ENCODE data around the gene TRAK1.
A peak's percentile ranks its signal among the peaks of the same experiment; 100 is the strongest.
"Not testable (repeated sequence)": the region's sequence is repeated elsewhere in the genome, so short reads cannot be mapped to it uniquely, and the experiment has no call there.

Gene TRAK1, protein sequence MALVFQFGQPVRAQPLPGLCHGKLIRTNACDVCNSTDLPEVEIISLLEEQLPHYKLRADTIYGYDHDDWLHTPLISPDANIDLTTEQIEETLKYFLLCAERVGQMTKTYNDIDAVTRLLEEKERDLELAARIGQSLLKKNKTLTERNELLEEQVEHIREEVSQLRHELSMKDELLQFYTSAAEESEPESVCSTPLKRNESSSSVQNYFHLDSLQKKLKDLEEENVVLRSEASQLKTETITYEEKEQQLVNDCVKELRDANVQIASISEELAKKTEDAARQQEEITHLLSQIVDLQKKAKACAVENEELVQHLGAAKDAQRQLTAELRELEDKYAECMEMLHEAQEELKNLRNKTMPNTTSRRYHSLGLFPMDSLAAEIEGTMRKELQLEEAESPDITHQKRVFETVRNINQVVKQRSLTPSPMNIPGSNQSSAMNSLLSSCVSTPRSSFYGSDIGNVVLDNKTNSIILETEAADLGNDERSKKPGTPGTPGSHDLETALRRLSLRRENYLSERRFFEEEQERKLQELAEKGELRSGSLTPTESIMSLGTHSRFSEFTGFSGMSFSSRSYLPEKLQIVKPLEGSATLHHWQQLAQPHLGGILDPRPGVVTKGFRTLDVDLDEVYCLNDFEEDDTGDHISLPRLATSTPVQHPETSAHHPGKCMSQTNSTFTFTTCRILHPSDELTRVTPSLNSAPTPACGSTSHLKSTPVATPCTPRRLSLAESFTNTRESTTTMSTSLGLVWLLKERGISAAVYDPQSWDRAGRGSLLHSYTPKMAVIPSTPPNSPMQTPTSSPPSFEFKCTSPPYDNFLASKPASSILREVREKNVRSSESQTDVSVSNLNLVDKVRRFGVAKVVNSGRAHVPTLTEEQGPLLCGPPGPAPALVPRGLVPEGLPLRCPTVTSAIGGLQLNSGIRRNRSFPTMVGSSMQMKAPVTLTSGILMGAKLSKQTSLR

DNA sequence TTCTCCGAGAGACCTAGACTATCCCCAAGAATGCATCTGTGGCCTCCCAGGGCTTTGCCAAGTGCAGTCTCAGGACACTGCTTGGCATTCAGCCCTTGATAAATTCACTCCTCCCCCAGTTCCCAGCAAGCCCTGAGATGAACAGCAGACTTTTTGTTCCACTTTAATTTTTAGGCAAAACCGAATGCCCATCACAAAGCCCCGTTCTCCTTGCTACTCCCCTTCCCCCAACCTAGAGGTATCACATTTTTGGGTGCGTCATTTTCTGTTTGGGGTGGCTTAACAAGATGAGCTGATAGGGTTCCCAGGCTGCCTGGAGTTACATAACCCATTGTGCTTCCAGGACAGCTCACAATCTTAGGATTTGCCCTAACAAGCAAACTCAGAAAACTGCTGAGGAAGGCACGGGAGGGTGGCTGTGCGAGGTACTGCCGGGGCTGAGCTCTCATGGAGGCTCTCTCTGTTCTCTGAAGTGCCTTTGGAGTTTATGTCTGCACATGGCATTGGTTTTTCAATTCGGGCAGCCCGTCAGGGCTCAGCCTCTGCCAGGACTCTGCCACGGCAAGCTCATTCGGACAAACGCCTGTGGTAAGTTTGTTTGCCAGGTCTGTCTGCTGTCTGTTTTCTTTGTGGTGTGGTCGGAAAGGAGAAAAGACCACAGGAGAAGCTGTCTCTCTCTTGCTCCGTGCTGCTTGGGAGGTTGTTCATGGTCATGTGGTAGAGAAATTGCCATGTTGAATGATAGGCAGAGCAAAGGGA lies at the start of gene TRAK1:
Gene TRAK1, plus strand, starts transcription at position 385 of the 759 bp plus-strand sequence. Its CDS starts 113 bp downstream, at position 498.
- peak; percentile 77 for DNase-seq (ENCODE audit: low spot score)

DNA sequence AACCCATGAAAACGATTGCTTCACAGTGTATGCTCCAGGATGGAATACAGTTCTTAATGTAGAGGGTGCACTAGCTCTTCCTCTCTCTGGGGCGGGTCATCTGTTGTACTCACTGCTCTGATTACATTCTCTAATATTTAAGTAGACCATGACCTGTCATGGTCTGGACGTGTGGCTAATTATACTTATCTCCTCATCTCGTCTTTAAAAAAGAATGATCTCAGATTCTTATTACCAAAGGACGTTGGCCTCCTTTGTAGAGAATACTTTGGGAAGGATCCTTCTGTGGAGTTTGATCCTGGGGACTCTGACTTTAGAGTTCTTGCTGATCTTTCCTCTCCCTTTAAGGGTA lies 48.4 kb upstream of the TRAK1 start:
- no peak for DNase-seq (ENCODE audit: low spot score)

DNA sequence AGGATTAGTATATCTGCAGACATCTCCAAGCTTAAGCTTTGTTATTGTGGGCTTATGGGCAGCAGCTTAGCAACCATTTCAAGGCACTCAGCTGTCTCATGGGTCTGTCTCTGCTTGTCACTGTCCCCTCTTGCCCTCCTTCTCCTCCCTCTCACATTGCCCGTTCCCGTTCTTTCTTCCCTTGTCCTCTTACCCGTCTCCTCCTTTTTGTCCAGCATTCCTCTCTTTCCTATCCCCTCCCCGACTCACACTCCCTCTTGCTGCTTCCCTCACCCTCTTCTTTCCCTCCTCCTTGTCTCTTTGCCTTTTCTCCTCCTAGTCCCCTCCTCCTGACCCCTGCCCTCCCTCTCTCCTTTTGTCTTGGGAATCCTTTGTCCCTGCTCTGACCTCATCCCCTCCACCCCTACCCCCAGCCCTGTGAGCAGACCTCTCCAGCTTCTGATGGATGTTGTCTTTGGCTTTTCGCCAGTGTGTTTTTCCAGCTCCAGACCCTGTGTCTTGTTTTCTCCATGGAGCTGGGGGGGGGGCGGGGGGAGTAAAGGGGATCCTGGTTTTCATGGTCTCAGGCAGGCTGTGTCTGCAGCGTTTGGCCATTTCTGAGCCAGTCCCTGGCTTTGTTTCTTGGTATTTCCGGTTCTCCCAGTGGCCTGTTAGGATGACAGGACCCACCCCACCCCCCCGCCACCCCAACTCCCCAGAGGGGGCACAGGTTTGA lies 47.9 kb upstream of the TRAK1 start:
- DNase-seq (ENCODE audit: low spot score): no peak

DNA sequence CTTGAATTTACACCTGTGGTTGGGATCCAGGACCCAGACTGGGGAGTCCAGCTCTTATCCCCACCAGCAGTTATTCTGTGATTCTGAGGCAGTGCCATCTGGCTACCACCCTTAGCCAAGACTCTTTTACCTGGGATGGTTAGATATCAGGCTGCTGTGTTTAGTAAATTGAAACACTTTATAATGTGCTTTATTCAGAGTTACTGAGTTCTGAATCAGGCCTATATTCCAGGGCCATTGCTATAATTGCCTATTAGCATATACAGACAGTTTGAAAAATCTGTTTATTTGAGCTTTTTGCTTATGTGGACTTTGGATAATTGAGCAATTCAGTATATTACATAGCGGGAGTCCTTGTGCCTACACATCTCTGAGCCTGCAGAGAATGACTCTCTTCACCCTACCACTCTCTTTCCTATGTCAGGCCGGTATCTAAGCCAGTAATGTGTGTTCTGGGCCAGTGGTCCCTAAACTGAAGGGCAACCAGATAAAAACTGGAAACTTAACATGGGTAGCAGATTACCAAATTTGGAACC lies 45.4 kb upstream of the TRAK1 start:
- no peak for DNase-seq (ENCODE audit: low spot score)

DNA sequence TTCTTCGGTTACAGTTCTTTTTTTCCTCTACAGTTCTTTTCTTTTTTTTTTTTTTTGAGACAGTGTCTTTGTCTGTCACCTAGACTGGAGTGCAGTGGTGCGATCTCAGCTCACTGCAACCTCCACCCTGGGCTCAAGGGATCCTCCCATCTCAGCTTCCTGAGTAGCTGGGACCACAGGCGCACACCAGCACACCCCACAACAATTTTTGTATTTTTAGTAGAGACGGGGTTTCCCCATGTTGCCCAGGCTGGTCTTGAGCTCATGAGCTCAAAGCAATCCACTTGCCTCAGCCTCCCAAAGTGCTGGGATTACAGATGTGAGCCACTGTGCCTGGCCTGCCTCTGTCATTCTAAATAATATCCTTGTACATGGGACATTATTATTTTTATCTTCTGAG lies 42.6 kb upstream of the TRAK1 start:
- DNase-seq (ENCODE audit: low spot score): not testable (repeated sequence)

DNA sequence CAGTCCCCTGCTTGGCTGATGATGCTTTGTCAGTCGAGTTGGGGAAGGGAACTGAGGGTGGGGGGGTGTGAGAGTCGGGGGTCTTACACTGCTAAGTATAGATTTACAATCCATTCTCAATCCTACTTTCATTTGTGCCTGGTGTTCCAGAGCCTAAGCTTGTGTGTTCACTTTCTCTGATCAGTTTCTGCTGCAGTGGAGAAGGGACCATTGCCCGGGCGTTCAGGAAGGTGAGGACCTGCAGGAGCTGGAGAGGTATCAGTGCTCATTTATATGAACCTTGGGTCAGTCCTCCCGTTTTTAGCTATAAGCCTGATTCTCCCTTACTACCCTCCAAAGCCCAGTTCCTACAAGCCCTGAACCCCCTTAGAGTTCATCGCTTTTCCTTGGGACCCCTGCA lies 41.0 kb upstream of the TRAK1 start:
- DNase-seq (ENCODE audit: low spot score): no peak

DNA sequence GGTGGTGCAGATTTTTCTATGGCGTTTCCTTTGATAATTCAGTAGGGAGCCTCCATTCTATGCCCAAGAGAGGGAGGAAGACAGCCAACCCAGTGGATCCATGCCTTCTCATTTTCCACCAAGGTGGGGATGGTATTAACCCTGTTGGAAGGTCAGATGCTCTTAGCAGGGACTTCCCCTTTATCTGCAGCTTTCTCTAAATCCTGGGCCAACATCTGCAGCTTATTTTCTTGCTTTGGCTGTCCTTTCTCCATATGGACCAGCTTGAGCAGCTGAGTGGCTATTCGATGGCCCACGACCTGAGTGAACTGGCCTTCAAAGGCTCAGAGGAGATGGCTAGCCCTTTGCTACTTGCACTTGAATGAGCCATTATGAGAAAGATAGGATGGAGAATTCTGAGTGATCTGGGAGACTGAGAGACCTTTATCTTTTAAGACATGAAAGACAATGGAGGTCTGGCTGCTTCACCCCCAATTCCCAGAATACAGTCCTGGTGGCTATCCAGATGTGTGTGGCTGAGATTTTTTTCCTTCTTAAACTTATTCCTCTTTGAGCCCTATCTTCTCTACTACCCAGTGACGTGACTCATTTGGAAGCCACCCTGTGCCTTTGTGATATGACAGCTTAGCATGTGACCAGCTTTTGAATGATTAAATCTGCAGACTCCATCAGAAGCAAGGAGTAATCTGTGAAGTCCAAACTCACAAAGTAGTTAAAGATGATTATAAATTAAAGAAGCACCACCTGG lies 39.6 kb upstream of the TRAK1 start:
- no peak for DNase-seq (ENCODE audit: low spot score)

DNA sequence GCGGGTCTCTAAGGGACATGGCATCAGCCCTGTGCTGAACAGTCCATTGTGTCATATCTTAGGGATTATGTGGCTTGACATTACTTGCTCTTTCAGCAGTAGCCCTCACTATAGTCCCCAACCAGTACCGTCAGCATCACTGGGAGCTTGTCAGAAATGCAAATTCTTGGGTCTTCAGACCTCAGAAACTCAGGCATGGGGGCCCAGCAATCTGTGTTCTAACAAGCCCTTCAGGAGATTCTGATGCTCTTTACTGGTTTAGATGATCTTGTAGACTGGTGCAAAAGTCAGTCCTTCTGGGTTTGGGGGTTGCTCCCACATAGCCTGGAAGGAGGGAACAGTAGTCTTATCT lies 39.0 kb upstream of the TRAK1 start:
- no peak for DNase-seq (ENCODE audit: low spot score)

DNA sequence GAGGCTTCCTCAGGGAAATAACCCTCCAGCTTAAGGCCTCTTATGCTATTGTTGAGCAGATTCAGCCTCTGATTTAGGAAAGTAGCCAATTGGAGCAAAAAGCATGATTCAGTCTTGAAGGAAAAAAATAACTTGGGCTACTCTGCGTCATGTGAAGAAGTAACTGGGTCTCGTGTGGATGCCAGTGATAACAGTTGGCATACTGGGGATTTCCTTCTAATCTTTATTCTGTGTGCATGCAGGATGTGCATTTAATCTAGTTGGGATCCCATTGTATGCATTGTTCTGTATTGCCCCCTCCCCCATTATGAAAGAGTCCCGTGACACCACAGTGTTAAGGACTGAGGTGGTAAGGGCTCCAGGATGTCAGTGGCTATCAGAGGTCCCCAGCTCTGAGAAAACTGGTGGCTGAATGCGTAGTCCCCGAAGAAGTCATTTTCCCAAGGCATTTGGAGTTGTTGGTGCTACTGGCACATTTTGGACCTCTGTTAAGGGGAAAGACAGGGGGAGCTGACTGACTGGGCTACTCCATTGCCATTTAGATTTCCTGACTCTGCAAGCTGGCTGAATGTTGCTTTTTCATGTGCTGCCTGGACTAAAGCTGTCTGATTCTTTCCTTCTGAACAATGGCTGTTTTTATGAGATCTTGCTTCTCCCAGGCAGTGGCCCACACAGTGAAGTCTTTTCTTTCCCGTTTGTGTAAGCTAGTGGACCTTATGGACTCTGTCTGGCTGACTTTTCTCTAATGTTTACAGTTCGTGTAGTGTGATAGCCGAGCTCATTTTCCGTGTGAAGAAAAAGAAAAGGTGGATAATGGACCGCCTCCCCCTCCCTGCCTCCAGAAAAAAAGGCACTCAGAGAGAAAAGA lies 38.4 kb upstream of the TRAK1 start:
- DNase-seq (ENCODE audit: low spot score): peak; percentile 77

DNA sequence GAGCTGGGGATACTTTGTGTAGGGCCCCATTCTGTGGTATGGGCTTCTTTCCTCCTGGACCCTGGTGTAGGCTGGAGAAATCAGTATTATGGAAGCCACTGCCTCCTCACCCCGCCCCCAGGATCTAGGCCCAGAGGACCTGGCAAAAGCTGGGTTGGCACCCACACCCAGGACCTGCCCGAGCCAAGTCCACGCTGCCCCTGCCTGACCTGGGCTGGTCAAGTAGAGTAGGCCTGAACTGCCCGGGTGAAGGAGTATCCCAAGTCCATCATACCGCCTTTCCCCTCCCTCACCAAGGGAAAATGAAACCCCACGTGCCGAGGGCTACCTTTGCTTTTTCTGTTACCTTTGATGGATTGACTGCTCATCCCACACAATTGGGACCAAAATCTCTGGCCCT lies 37.7 kb upstream of the TRAK1 start:
- DNase-seq (ENCODE audit: low spot score): no peak

DNA sequence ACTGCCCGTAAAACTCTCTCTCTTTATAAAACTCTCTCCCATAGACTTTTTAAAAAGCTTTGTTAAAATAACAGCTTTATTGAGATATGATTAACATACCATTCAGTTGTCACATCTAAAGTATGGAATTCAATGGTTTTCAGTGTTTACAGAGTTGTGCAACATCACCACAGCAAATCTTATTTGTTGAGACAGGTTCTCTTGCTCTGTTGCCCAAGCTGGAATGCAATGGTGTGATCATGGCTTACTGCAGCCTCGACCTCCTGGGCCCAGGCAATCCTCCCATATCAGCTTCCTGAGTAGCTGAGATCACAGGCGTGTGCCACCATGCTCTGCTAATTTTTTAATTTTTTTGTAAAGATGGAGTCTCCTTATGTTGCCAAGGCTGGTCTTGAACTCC lies 35.9 kb upstream of the TRAK1 start:
- DNase-seq (ENCODE audit: low spot score): no peak

DNA sequence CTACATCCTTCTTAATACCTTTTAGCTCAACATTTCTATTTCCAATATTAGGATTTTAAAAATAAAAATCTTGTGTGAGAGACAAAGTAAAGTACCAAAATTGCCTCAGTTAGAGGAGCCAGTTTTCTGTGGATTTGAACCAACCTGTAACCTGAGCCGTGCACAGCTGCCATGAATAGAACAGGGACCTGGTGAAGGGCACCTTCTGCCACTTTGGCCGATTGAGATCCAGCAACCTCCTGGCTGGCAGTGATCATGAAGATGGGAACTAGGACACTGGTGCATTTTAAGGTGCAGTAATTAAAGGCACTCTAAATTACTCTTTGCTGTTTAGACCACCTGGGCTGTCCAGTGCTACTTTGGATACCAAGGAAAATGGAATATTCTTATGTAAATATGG lies 34.3 kb upstream of the TRAK1 start:
- no peak for DNase-seq (ENCODE audit: low spot score)

DNA sequence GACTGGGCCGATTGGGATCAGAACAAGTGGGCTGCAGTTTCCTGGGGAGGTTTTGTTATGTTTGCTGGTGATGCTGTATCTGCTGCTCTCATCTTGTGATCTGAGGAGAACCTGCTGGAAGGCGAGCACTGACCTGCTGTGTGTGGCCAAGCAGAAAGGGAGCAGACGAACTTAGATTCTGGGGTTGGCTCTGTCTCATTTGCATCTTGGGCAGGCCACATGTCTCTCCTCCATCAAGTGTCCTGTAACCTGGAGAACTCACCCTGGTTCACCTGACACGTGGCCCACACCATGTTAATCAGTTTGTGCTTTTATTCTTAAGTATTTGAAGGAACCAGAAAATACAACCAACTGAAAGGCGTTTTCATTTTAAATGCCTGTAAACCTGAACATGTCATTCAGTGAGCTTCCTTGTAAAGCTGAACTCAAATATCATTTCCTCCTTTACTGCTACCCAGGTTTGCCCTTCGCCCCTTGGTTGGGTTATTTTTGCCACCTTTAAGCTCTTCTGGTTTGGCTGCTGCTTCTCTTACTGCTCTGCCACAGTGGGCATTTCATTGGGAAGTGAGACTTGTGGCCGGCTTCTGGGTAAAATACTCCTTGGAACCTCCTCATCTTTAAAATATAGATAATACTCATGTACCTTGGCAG lies 33.5 kb upstream of the TRAK1 start:
- no peak for DNase-seq (ENCODE audit: low spot score)

DNA sequence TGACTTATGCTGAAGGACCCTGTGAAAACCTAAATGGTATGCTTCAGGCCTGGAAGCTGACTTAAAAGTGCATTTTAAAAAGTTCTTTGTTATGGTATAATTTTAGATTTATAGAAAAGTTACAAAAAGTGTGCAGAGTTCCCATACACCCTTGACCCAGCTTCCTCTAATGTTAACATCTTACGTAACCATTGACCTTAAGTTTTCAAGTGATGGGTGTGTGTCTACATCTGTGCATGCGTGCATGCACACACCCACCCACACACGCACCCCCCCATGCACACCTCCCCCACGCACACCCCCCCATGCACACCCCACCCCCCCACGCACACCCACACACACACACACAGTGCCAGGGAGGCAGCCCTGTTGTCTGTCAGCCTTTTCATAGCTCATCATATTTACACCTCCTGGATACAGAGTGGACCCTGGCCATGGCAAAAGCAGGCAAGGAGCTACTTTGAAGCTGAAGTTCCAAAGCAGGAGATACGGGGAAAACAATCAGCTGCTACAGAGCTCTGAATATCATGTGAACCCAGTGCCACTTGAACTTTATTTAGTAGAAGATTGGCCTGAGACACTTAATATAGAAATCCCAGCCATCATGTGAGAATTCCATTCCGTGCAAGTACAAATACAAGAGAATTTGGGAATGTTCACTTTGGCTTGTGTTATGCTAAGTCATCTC lies 30.0 kb upstream of the TRAK1 start:
- peak; percentile 35 for DNase-seq (ENCODE audit: low spot score)

DNA sequence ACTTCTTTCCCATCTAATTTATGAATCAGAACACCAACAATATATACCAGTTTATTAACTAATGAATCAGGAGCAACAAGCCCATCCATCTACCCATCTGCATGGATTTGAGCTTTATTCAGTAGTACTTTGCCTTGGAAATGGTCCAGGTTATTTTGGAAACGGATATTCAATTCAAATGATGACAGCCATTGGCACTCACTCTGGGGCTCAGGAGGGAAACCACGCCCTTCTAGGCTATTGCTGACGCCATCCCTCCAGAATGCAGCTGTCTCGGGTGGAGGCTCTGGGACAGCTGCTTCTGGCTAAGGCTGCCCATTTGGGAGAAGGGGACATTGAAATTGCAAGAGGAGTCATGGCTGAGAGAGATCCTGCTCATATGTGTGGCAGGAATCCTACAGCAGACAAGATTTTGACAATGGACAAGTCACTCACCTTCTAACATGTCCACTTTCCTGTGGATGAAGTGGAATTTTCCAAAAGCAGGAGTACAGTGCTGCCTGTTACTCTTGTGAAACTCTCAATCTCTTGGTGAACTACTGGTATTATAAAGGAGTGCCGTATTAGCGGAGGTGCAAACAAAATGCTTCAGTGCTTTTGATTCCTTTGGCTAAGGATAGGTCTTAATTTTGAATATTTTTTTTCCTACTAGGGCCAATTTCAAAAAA lies 29.3 kb upstream of the TRAK1 start:
- DNase-seq (ENCODE audit: low spot score): peak; percentile 90

DNA sequence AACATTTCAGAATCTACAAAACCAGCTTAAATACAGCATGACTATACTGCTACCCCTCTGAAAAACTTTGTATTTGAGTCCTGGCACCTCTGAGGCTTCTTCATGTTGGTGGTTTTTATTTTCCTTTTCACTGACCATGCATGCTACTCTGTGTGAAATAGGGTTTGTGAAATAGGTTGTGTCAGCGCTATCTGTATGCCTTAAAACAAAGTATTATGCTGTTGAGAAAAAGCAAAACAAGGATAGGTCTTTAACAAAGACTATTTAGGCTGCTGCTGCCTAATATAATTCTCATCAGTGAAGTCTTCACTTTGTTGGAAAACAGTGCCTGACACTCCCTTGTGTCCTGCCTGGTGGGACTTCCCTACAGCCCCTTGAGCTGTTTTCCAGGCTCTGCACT lies 28.7 kb upstream of the TRAK1 start:
- DNase-seq (ENCODE audit: low spot score): no peak

DNA sequence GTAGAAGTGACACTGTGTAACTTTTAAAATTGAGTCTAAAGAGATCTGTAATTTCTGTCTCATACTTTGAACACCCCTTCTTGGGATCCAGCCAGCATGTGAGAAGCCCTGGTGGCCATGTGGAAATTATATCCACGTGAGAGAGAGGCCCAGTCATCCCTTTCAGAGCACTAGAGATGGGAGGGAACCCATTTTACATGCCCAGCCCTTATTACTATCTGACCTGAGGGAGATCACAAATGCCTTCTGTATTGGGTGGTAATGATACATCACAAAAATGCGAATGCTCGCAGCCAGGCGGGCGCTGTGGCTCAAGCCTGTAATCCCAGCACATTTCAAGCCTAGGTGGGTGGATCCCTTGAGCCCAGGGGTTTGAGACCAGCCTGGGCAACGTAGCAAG lies 27.3 kb upstream of the TRAK1 start:
- peak; percentile 90 for DNase-seq (ENCODE audit: low spot score)

DNA sequence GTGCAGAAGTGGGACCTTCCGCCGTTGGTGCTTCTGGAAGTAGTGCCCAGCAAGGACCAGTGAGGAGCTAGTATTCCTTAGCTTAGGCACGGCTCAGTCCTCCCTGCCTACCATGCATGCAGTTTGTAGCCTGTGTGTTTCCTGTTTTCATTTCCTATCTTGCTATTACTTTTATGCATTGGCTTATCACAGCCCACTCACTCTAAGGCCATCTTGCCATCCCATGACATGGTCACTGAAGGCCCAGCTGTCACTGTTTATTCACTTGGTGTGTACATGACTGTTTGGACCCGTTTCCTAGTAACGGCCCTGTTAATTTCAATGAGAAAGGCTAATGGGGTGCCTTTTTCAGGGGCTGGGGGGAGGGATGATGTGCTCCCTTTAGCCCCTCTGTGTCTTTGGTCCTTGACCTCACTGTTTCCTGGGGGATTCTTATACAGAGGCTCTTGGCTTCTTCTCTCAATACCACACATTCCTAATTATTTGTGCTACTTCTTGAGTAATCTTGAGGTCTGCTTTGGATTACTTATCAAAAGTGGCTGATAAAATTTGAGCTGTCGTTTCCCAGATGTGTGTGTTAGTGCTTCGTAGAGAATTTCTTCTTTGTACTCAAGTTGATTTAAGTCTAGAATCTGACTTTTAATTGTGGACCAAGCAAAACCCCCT lies 24.5 kb upstream of the TRAK1 start:
- peak; percentile 61 for DNase-seq (ENCODE audit: low spot score)

Data from AG08395 (cell line).